Left ventricle myocardium inferior (tissue), 1 donor: ENCODE data around the gene METTL6. TPM values are rescaled to one million over a fixed set of nuclear protein-coding genes. Genes with fewer than 3 reads are reported as not detected.

ENCODE experiments used
- DNase-seq: peaks from one replicate; pipeline ENCODE4 v3.0.0-alpha.2; 2020
- H3K27ac ChIP-seq: fragments of 200-600 bp; replicated peaks from 2 replicates; pipeline ENCODE4 v1.8.0; 2021
- H3K27me3 ChIP-seq: fragments of 200-600 bp; 2 replicates; pipeline ENCODE4 v1.8.0; 2021; ENCODE audit warnings: low read depth
- H3K36me3 ChIP-seq: fragments of 200-600 bp; 2 replicates; pipeline ENCODE4 v1.8.0; 2021
- H3K4me1 ChIP-seq: fragments of 200-600 bp; 2 replicates; pipeline ENCODE4 v1.8.0; 2021
- H3K4me3 ChIP-seq: fragments of 200-600 bp; 2 replicates; pipeline ENCODE4 v1.8.0; 2021; ENCODE audit warnings: mild to moderate bottlenecking, moderate library complexity
- H3K9me3 ChIP-seq: fragments of 200-600 bp; replicated peaks from 2 replicates; pipeline ENCODE4 v1.8.0; 2021
- intact Hi-C: fragments of 100-400 bp; cut with micrococcal nuclease; formaldehyde crosslinking; loops from one replicate; pipeline ENCODE4 v1.11.0; 2022
- total RNA-seq: library from RNA; stranded (reverse); fragmentation: NEBNext Ultra II Directional; extraction: Animal tissue kit (Norgen Biotek cat#: 25700); gene quantifications from one replicate; pipeline ENCODE4 v1.2.1, GENCODE V29; 2021
- TF ChIP-seq, protein P1 (sequence below): fragments of 200-600 bp; IDR thresholded peaks from 2 replicates; pipeline ENCODE4 v1.8.0; 2021; ENCODE audit warnings: antibody characterized with exemption, mild to moderate bottlenecking, borderline replicate concordance
- donor health status: DM: no; HTN: yes; CAD: no; lungs with severe emphysema.

METTL6 gene
- total RNA-seq, 1 donor from 2014 or later: 11.3 TPM

DNA sequence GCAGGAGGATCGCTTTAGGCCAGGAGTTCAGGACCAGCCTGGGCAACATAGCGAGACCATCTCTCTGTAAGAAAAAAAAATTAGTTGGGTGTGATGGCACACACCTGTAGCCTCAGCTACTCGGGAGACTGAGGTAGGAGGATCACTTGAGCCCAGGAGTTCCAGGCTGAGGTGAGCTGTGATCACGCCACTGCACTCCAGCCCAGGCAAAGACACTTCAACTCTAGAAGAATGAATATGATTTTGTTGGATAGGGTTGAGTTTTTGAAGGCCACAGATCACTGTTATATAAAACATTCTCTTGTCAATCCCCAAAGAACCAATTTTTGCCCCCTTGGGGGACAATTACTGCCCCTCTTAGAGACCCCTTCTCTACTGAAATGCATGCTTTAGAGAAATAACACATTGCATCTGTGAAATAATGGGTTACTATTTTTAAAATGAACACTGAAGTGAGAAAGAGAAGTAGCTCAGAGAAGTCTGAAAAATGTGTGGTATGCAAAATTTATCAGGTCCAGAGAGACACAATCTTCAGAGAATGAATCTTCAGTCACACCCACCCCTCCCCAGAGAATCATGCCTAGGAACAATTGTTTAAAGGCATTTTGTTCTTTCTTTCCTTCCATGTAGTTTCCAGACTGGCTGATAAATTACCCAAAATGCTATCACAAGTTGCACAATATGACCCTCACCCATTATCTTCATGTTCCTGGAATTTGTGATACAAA lies 42.7 kb downstream of the METTL6 start:
- Histone ChIP-seq H3K9me3 (peaks cover 15% of the 10 kb centered on the region), H3K4me3 (no peak overlapping the region), H3K27ac (no peak overlapping the region), H3K4me1 (peaks cover 19% of the 10 kb centered on the region), H3K27me3 (no peaks in the 10 kb centered on the region), H3K36me3 (no peaks in the 10 kb centered on the region)
- TF ChIP-seq, protein P1, sequence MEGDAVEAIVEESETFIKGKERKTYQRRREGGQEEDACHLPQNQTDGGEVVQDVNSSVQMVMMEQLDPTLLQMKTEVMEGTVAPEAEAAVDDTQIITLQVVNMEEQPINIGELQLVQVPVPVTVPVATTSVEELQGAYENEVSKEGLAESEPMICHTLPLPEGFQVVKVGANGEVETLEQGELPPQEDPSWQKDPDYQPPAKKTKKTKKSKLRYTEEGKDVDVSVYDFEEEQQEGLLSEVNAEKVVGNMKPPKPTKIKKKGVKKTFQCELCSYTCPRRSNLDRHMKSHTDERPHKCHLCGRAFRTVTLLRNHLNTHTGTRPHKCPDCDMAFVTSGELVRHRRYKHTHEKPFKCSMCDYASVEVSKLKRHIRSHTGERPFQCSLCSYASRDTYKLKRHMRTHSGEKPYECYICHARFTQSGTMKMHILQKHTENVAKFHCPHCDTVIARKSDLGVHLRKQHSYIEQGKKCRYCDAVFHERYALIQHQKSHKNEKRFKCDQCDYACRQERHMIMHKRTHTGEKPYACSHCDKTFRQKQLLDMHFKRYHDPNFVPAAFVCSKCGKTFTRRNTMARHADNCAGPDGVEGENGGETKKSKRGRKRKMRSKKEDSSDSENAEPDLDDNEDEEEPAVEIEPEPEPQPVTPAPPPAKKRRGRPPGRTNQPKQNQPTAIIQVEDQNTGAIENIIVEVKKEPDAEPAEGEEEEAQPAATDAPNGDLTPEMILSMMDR: no peak
- no peak for DNase-seq
- intact Hi-C loops: no loop called here

DNA sequence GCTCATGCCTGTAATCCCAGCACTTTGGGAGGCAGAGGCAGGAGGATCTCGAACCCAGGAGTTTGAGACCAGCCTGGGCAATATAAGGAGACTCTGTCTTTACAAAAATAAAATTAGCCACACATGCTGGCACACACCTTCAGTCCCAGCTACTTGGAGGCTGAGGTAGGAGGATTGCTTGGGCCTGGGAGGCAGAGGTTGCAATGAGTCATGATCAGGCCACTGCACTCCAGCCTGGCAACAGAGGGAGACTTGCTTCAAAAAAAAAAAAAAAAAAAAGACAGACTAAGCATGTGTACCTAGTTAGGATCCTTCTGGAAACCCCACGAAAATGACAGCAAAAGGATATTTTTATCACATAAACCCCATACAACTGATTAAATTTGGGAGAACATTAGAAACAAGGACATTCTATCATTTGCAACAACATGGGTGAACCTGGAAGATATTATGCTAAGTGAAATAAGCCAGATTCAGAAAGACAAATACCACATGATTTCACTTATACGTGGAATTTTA lies 44.9 kb downstream of the METTL6 start:
- no peak for DNase-seq
- H3K27me3 ChIP-seq: no peaks in the 10 kb centered on the region
- H3K4me1 ChIP-seq: peaks cover 19% of the 10 kb centered on the region
- no peaks in the 10 kb centered on the region for H3K36me3 ChIP-seq
- peaks cover 15% of the 10 kb centered on the region for H3K9me3 ChIP-seq
- H3K4me3 ChIP-seq: no peak overlapping the region
- intact Hi-C loops: no loop called here
- TF ChIP-seq, protein P1: no peak
- H3K27ac ChIP-seq: no peak overlapping the region

DNA sequence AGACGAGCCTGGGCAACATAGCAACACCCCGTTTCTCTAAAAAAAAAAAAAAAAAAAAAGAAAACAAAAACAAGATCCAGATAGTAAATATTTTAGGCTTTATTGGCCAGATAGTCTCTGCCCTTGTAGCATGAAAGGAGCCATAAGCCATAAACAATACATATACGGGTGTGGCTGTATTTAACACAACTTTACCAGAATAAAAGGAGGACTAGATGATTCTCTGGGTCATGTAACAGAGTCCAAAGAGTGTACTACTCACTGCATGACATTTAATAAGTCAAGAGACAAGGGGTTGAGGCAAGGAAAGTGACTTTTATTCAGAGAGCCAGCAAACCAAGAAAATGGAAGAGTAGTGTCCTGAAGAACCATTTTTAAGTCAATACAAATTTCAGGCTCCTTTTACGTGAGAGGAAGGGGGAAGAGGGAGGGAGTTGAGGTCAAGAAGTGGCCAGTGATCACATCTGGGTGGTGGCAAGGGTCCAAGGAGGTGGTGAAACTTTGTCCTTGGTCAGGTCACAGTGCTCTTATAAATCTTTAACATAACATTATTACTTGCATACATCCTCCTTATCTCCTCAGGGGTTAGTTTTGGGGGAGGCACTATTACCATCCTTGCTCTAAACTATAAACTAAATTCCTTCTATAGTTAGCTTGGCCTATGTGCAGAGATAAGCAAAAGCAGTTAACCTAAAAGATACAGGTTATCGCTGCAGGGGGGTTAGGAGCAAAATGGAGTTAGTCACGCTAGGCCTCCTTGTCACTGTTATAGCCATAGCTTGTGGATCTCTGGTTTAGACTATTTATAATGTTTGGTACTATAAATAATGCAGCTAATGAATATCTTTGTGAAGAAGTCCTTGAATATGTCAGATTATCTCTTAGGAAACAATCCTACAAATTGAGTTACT lies 46.1 kb downstream of the METTL6 start:
- Histone ChIP-seq H3K27me3 (no peaks in the 10 kb centered on the region), H3K9me3 (peaks cover 7% of the 10 kb centered on the region), H3K36me3 (no peaks in the 10 kb centered on the region), H3K4me1 (peaks cover 8% of the 10 kb centered on the region), H3K4me3 (no peak overlapping the region), H3K27ac (no peak overlapping the region)
- intact Hi-C loops: no loop called here
- TF ChIP-seq, protein P1: no peak
- no peak for DNase-seq

DNA sequence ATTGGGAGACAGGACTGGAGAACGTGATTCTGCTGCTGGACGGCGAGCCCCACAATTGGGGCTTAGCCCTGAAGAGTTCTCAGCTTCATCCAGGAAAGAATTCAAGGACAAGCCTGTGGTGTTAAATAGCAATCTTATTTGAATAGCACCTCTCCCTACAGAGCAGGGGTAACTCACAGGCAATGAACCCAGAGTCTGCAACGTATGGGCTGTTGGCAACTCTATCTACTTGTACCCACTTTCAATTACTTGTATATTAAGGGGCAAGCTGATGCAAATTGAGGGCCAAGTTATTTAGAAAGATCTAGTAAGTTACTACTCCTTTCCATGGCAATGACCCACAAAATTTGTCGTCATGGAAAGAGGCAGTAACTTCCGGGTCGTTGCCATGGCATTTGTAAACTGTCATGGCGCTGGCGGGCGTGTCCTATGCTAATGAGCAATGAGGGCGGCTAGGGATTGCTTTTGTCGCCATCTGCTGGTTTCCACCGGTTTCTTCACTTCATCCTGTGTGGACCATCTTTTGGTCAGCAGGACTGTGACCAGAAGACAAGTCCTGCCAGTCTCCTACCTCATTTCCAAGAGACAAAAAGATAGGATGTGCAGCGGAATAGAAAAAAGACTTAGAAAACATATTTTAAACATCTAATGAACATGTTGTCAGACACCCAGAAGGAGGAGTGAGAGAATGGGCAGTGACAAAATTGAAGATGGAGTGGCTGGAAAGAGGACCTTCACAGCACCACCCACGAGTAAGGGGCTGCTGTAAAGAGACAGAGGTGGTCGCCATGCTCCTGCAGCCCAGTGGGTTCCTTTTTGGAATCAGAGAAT lies 49.2 kb downstream of the METTL6 start:
- no peaks in the 10 kb centered on the region for H3K27me3 ChIP-seq
- intact Hi-C loops: loop anchor here (5.0 kb wide), 1 partner anchor 111 kb away; no protein-coding TSS in a partner anchor
- peak overlapping the region; percentile 38 for H3K4me3 ChIP-seq
- no peaks in the 10 kb centered on the region for H3K36me3 ChIP-seq
- peak overlapping the region; percentile 56 for H3K27ac ChIP-seq
- DNase-seq: peak; percentile 91
- TF ChIP-seq, protein P1: peak; percentile 89
- H3K9me3 ChIP-seq: no peaks in the 10 kb centered on the region
- peaks cover 6% of the 10 kb centered on the region for H3K4me1 ChIP-seq
